Effector memory CD8-positive, alpha-beta T cell (primary cell): ENCODE measurements around the gene POMT2.
"Not testable (repeated sequence)": the region's sequence is repeated elsewhere in the genome, so short reads cannot be mapped to it uniquely, and the experiment has no call there.

Source experiments
- ATAC-seq: fragments of 150-1000 bp; cut with Tn5 transposase; replicated peaks from 2 replicates; pipeline ENCODE4 v1.10.0; 2021; ENCODE audit warnings: mild to moderate bottlenecking, moderate library complexity
- DNase-seq, 3 experiments: peaks; one replicate each; pipeline ENCODE4 v3.0.0; 2021
- H3K27ac Mint-ChIP-seq, 2 donors: one replicate each; pipeline ENCODE4 v1.8.0; 2022; ENCODE audit warnings: mild to moderate bottlenecking in 2 of 2, mixed read lengths in 2 of 2, moderate library complexity in 2 of 2
- H3K27me3 Mint-ChIP-seq, 2 donors: one replicate each; pipeline ENCODE4 v1.8.0; 2022; ENCODE audit warnings: mixed read lengths in 2 of 2
- H3K36me3 Mint-ChIP-seq: one replicate; pipeline ENCODE4 v1.8.0; 2022; ENCODE audit warnings: mild to moderate bottlenecking, moderate library complexity, mixed read lengths; ENCODE audit not compliant: insufficient read depth
- H3K4me1 Mint-ChIP-seq, 2 donors: one replicate each; pipeline ENCODE4 v1.8.0; 2022; ENCODE audit warnings: low read depth in 2 of 2, mixed read lengths in 2 of 2
- H3K4me3 Mint-ChIP-seq, 2 donors: one replicate each; pipeline ENCODE4 v1.8.0; 2022; ENCODE audit warnings: mild to moderate bottlenecking in 2 of 2, mixed read lengths in 2 of 2, moderate library complexity in 2 of 2
- H3K9me3 Mint-ChIP-seq, 2 donors: one replicate each; pipeline ENCODE4 v1.8.0; 2022; ENCODE audit warnings: mixed read lengths in 2 of 2

The POMT2 gene

DNA sequence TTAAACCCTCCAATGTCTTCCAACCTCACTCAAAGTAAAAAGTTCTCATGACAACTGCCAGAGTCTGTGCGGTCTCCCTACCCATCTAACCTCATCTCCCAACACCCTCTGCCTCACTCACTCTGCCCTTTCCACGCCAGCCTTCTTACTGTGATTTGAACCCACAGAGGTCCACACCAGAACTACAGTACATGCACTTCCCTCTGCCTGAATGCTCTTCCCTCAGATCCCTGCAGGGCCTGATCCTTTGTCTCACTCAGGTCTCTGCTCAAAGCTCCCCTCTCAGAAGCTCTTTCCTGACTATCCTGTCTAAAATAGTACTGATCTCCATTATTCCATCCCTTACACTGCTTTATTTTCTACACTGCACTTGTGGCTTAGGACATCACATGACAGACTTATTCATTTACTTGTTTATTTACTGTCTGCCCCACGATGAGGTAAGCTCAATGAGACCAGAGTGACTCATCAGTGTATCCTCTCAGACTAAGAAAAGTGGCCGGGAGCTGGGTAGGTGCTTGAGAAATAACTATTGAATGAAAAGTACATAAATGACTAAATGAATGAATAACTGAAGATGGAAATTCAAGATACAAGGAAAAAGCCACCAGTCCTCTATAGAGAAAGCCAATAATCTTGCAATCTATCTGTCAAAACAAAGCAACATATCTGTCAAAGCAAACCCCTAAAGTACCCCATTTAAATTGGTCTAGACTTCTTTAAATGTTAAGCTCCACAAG, 17.1 kb downstream of the POMT2 start:
- Mint-ChIP-seq H3K36me3 (peaks cover 2% of the 10 kb centered on the region), H3K4me3 (no peak overlapping the region)

GRCh38 chr14:77302926-77303325, 17.8 kb downstream of the POMT2 start:
- ATAC-seq: peak; percentile 47

More for the DNA sequence above, 17.1 kb downstream of the POMT2 start:
- H3K27me3 Mint-ChIP-seq: no peaks in the 10 kb centered on the region
- peak; percentile 54 for ATAC-seq
- H3K9me3 Mint-ChIP-seq: no peaks in the 10 kb centered on the region
- peaks cover 3 to 4% of the 10 kb centered on the region in 2 donors for H3K4me1 Mint-ChIP-seq
- no peak for DNase-seq
- H3K27ac Mint-ChIP-seq: peak overlapping the region; percentile 17 to 29

DNA sequence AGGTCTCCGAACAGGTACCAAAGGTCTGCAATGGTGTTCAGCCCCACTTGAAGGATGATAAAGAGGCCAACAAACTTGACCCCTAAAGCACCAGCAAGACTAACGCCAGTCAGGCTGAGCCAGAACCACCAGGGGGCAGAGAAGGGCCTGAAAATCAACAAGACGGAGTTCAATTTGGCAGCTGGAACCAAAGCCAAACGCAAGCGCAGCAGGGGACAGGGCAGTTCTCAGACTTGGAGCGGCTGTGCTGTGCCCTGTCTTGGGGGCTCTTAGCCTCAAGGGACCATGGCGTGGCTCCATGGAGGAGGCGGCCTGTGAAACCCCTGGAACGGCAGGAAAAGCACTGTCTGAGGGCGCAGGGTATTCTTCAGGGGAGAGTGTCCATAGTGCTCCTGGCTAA, 19.6 kb downstream of the POMT2 start:
- no peak overlapping the region for H3K4me3 Mint-ChIP-seq
- ATAC-seq (peak; percentile 24), DNase-seq (peak in 2 of 3 experiments; percentile 9 to 21)
- H3K27ac Mint-ChIP-seq: no peak overlapping the region
- H3K9me3 Mint-ChIP-seq: no peaks in the 10 kb centered on the region
- peaks cover 2% of the 10 kb centered on the region for H3K36me3 Mint-ChIP-seq
- H3K4me1 Mint-ChIP-seq: peaks cover 3 to 4% of the 10 kb centered on the region in 2 donors
- H3K27me3 Mint-ChIP-seq: no peaks in the 10 kb centered on the region

More at GRCh38 chr14:77302926-77303325, 17.8 kb downstream of the POMT2 start:
- H3K27me3 Mint-ChIP-seq: no peaks in the 10 kb centered on the region
- peaks cover 2% of the 10 kb centered on the region for H3K36me3 Mint-ChIP-seq
- peaks cover 3 to 4% of the 10 kb centered on the region in 2 donors for H3K4me1 Mint-ChIP-seq
- H3K4me3 Mint-ChIP-seq: no peak overlapping the region
- DNase-seq: no peak
- no peaks in the 10 kb centered on the region for H3K9me3 Mint-ChIP-seq
- H3K27ac Mint-ChIP-seq: peak overlapping the region; percentile 17 to 29

GRCh38 chr14:77299771-77300170, 20.9 kb downstream of the POMT2 start:
- no peaks in the 10 kb centered on the region for H3K9me3 Mint-ChIP-seq
- peaks cover 2% of the 10 kb centered on the region for H3K36me3 Mint-ChIP-seq
- DNase-seq (no peak), ATAC-seq (no peak)
- no peak overlapping the region for H3K27ac Mint-ChIP-seq
- no peaks in the 10 kb centered on the region for H3K27me3 Mint-ChIP-seq
- H3K4me3 Mint-ChIP-seq: no peak overlapping the region
- peaks cover 3 to 4% of the 10 kb centered on the region in 2 donors for H3K4me1 Mint-ChIP-seq

- no peaks in the 10 kb centered on the region for H3K27me3 Mint-ChIP-seq
- ATAC-seq (no peak), DNase-seq (no peak)
- H3K9me3 Mint-ChIP-seq: no peaks in the 10 kb centered on the region
- no peak overlapping the region for H3K4me3 Mint-ChIP-seq
- no peaks in the 10 kb centered on the region for H3K36me3 Mint-ChIP-seq
- H3K27ac Mint-ChIP-seq: no peak overlapping the region
- H3K4me1 Mint-ChIP-seq: no peaks in the 10 kb centered on the region
These were observed 23.8 kb downstream of the POMT2 start for GRCh38 chr14:77296906-77297305.

DNA sequence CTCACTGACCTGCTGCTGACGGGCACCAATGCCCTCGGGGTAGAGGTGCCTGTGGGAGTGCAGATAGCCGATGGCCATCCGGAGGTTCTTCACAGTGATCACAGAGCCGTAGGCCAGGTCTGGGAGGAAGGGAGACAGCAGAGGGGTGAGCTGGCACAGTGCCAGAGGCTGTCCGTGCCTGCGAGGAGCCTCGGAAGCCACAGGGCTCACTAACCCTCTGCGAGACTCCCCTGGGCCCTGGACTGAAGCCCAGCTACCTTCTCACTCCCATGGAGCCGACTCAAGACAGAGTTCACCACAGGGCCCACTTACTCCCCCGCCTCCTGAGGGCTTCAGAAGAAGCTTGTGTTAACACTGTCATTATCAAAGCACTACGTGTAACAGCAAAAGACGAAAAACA, 24.5 kb downstream of the POMT2 start:
- H3K4me3 Mint-ChIP-seq: no peak overlapping the region
- H3K27ac Mint-ChIP-seq: no peak overlapping the region
- no peak for ATAC-seq
- no peaks in the 10 kb centered on the region for H3K9me3 Mint-ChIP-seq
- DNase-seq: no peak
- H3K27me3 Mint-ChIP-seq: no peaks in the 10 kb centered on the region
- H3K4me1 Mint-ChIP-seq: no peaks in the 10 kb centered on the region
- no peaks in the 10 kb centered on the region for H3K36me3 Mint-ChIP-seq

- Mint-ChIP-seq H3K27ac (no peak overlapping the region), H3K36me3 (peaks cover 7% of the 10 kb centered on the region), H3K27me3 (no peaks in the 10 kb centered on the region), H3K4me3 (no peak overlapping the region), H3K4me1 (no peaks in the 10 kb centered on the region), H3K9me3 (no peaks in the 10 kb centered on the region)
- DNase-seq (no peak), ATAC-seq (no peak)
These were observed 30.0 kb downstream of the POMT2 start for GRCh38 chr14:77290705-77291104.

DNA sequence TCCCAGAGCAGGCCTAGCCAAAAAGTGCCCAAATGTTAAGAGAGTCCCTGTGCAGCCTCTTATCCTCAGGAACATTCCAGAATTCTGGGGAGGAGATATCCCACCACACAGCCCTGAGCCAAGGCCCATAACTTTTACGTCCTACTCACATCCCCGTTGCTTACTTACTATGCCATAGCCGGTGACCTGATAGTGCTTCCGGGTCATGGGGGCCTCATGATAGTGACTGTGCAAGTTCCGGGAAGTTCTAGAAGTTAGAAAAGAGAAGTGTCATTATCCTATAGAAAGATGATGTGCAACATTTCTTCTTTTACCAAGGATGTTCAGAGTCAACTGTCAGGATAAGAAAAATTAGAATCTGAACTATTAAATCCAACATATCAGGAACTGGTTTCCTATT, 34.1 kb downstream of the POMT2 start:
- Mint-ChIP-seq H3K4me3 (no peak overlapping the region), H3K27me3 (no peaks in the 10 kb centered on the region), H3K4me1 (no peaks in the 10 kb centered on the region), H3K36me3 (peaks cover 7% of the 10 kb centered on the region), H3K9me3 (no peaks in the 10 kb centered on the region), H3K27ac (no peak overlapping the region)
- DNase-seq: no peak
- no peak for ATAC-seq

- DNase-seq (no peak), ATAC-seq (no peak)
- Mint-ChIP-seq H3K4me1 (no peaks in the 10 kb centered on the region), H3K36me3 (peaks cover 7% of the 10 kb centered on the region), H3K27ac (no peak overlapping the region), H3K4me3 (no peak overlapping the region), H3K27me3 (no peaks in the 10 kb centered on the region), H3K9me3 (no peaks in the 10 kb centered on the region)
These were observed 36.2 kb downstream of the POMT2 start for GRCh38 chr14:77284466-77284865.

GRCh38 chr14:77284066-77284465, 36.6 kb downstream of the POMT2 start:
- Mint-ChIP-seq H3K27ac (no peak overlapping the region), H3K36me3 (peaks cover 7% of the 10 kb centered on the region), H3K4me3 (no peak overlapping the region), H3K9me3 (no peaks in the 10 kb centered on the region), H3K27me3 (no peaks in the 10 kb centered on the region), H3K4me1 (no peaks in the 10 kb centered on the region)
- ATAC-seq (no peak), DNase-seq (no peak)

- Mint-ChIP-seq H3K27me3 (no peaks in the 10 kb centered on the region), H3K4me3 (no peak overlapping the region), H3K9me3 (no peaks in the 10 kb centered on the region), H3K27ac (no peak overlapping the region), H3K36me3 (peaks cover 5% of the 10 kb centered on the region), H3K4me1 (no peaks in the 10 kb centered on the region)
- DNase-seq (no peak), ATAC-seq (no peak)
These were observed 38.8 kb downstream of the POMT2 start for GRCh38 chr14:77281852-77282410.

DNA sequence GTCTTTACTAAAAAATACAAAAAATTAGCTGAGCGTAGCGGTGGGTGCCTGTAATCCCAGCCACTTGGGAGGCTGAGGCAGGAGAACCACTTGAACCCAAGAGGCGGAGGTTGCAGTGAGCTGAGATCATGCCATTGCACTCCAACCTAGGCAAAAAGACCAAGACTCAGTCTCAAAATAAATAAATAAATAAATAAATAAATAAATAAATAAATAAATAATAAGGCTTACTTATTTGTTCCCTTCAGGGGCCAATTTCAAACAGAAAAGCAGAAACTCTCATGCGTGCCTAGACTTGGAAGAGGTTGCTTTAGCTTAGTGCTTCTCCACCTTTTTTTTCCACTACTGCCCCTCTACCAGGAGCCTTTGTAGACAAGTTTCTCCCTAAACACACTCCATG, 39.8 kb downstream of the POMT2 start:
- not testable (repeated sequence) for ATAC-seq, H3K36me3 Mint-ChIP-seq, H3K4me3 Mint-ChIP-seq, H3K4me1 Mint-ChIP-seq, H3K27ac Mint-ChIP-seq, DNase-seq, H3K27me3 Mint-ChIP-seq, H3K9me3 Mint-ChIP-seq

- Mint-ChIP-seq H3K4me1 (no peaks in the 10 kb centered on the region), H3K27me3 (no peaks in the 10 kb centered on the region), H3K27ac (no peak overlapping the region), H3K4me3 (no peak overlapping the region), H3K36me3 (no peaks in the 10 kb centered on the region), H3K9me3 (no peaks in the 10 kb centered on the region)
- ATAC-seq (no peak), DNase-seq (no peak)
These were observed 41.0 kb downstream of the POMT2 start for GRCh38 chr14:77279719-77280118.

DNA sequence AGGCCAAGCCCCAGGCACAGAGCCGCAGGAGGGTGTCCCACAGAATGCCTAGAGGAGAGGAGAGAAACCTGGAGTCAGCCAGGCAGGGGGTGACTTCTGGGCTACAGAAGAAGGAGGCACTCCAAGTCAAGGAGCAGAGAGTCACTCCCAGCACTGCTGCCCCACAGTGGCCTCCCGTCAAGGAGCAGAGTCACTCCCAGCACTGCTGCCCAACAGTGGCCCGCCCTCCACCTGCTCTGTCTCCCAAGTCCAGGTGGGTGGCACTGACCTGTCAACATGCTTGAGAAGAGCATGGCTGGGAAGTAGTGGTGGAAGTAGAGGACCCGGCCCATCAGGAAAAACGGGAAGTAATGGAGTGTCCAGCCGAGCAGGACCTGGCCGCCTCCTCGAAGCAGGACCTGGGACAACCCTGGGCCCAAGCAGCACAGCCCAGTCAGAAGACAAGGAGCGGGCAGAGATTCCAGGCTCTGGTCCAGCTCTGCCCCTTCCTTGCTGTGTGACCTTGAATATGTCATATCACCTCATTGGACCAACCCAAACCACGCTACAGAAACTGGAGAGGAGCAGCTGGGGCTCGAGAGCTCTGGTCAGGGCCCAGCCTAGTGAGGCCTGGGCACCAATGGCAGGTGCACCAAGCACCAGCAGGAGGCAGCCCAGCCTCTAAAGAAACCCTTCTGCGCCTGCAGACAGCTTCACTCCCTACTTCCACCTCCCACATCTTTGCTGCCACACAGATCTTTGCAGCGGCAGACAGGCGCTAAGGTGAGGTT, 42.0 kb downstream of the POMT2 start:
- DNase-seq: no peak
- H3K27ac Mint-ChIP-seq: no peak overlapping the region
- no peaks in the 10 kb centered on the region for H3K36me3 Mint-ChIP-seq
- H3K4me1 Mint-ChIP-seq: no peaks in the 10 kb centered on the region
- peaks cover 0 to 4% of the 10 kb centered on the region in 2 donors for H3K27me3 Mint-ChIP-seq
- no peak overlapping the region for H3K4me3 Mint-ChIP-seq
- no peaks in the 10 kb centered on the region for H3K9me3 Mint-ChIP-seq
- no peak for ATAC-seq
